BJ (cell line): ENCODE measurements around the gene AOAH. TPM values are rescaled to one million over a fixed set of nuclear protein-coding genes. Genes with fewer than 3 reads are reported as not detected.

Experiments
- CTCF ChIA-PET: fragments of 350-600 bp; formaldehyde crosslinking; extraction: SDS; loops from one replicate; lab custom pipeline; 2021; ENCODE audit warnings: antibody characterized with exemption, inconsistent platforms; lab: Yijun Ruan, JAX
- POLR2A ChIA-PET: fragments of 300-600 bp; sonication (Branson Sonifier 250); formaldehyde crosslinking; extraction: SDS; loops from one replicate; lab custom pipeline; 2021; ENCODE audit warnings: antibody characterized with exemption; lab: Charles Lee
- DNase-seq: peaks from one replicate; pipeline ENCODE4 v3.0.0-alpha.2; 2011; ENCODE audit warnings: low read depth
- H3K27me3 ChIP-seq: 2 replicates; pipeline ENCODE4 v1.6.0; 2011; ENCODE audit warnings: low read length; ENCODE audit not compliant: control insufficient read depth, insufficient read depth
- H3K36me3 ChIP-seq: 2 replicates; pipeline ENCODE4 v1.5.1; 2011; ENCODE audit warnings: low read length; ENCODE audit not compliant: control insufficient read depth, insufficient read depth
- H3K4me3 ChIP-seq: 2 replicates; pipeline ENCODE4 v1.5.1; 2011; ENCODE audit warnings: low read depth, mild to moderate bottlenecking, control low read depth, low read length
- polyA plus RNA-seq: library from polyadenylated mRNA; depleted of rRNA; stranded (reverse); fragments of >200 nt; gene quantifications from 2 replicates; pipeline ENCODE4 v1.2.3, GENCODE V29; 2011
- TF ChIP-seq, protein P1 (sequence below): IDR thresholded peaks from 2 replicates; pipeline ENCODE4 v1.5.1; 2011; ENCODE audit warnings: low read depth, mild to moderate bottlenecking, control low read depth, inconsistent platforms, low read length, moderate library complexity; ENCODE audit not compliant: insufficient read depth

Gene AOAH
- polyA plus RNA-seq, 1 experiment, result not detected

DNA sequence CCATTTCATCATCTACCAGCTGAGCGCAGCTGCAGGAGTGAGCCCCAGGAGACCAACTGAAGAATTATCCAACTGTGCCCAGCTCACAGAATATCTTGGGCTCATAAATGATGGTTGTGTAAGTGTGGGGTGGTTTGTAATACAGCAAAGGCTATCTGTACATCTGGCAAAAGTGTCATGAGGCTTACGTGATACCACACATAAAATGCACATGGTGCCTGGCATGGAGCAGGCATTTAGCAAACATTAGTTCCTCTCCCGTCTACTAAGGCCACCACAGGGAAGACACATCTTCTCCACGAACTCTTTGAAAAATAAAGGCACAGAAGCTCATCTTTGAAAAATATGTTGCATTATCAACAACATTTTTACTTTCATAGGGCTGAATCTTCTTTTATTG is 32.3 kb downstream of the AOAH start:
- TF ChIP-seq, protein P1, sequence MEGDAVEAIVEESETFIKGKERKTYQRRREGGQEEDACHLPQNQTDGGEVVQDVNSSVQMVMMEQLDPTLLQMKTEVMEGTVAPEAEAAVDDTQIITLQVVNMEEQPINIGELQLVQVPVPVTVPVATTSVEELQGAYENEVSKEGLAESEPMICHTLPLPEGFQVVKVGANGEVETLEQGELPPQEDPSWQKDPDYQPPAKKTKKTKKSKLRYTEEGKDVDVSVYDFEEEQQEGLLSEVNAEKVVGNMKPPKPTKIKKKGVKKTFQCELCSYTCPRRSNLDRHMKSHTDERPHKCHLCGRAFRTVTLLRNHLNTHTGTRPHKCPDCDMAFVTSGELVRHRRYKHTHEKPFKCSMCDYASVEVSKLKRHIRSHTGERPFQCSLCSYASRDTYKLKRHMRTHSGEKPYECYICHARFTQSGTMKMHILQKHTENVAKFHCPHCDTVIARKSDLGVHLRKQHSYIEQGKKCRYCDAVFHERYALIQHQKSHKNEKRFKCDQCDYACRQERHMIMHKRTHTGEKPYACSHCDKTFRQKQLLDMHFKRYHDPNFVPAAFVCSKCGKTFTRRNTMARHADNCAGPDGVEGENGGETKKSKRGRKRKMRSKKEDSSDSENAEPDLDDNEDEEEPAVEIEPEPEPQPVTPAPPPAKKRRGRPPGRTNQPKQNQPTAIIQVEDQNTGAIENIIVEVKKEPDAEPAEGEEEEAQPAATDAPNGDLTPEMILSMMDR, result no peak
- Histone ChIP-seq H3K36me3 (no peaks in the 10 kb centered on the region), H3K27me3 (no peaks in the 10 kb centered on the region), H3K4me3 (no peak overlapping the region)
- ChIA-PET POLR2A (no interaction called here), CTCF (interaction anchor here (0.6 to 1.3 kb wide), 2 partner anchors 8 to 1718 kb away, joined by 3 to 4 read pairs; no protein-coding TSS in a partner anchor)
- DNase-seq, result no peak

DNA sequence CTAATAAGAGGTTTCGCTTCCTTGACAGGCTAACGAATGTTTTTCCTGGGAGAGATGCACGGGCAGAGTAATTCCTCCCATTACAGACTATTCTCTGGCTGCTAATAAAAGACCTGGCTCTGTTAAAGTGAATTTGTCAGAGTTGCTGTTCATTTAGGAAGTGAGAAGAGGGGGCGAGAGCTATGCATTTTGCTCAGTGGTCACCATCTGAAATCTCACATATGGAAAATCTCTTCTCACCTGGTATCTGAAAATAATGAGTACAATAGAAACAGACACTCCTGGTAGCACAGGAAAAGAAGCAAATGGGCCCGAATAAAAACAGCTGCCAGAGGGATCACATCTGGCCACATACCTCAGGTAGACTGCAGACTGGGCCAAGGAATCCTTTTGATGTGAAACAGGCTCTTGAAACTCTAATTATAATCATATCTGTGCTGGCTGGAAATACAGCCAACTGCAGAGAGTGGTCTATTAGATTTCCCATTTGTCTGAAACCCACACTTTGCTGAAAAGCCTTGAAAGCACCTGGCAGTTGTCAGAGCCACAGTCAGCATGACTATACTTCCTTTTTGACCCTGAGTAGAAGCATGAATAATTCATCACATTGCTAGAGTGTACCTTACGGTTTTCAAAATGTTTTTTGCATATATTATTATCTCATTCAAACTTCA is 33.6 kb downstream of the AOAH start:
- CTCF ChIA-PET, result no interaction called here
- POLR2A ChIA-PET, result no interaction called here
- TF ChIP-seq, protein P1, result no peak
- Histone ChIP-seq H3K4me3 (no peak overlapping the region), H3K36me3 (no peaks in the 10 kb centered on the region), H3K27me3 (no peaks in the 10 kb centered on the region)
- DNase-seq, result no peak

DNA sequence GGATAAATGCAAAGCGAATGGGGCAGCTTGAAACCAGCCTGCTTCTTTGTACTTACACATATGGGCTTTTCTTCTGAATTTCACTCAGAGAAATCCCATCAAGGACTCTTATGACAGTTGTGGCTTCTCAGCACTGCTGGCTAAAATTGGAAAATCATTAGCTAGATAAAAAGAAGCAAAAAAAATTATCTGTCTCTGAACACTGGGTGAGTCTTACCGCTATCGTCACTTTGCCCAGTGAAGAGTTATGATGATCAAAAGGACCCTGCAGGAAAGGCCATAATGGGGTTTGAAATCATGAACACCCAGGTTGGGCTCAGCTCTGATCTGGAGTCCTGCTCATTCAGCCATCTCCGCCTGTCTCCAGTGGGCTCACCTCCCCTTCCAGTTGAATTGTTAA is 34.3 kb downstream of the AOAH start:
- DNase-seq, result no peak
- POLR2A ChIA-PET, result no interaction called here
- CTCF ChIA-PET, result interaction anchor here (1.2 kb wide), 1 partner anchor 202 kb away, joined by 3 read pairs; no protein-coding TSS in a partner anchor
- TF ChIP-seq, protein P1, result no peak
- H3K36me3 ChIP-seq, result no peaks in the 10 kb centered on the region
- H3K27me3 ChIP-seq, result no peaks in the 10 kb centered on the region
- no peak overlapping the region for H3K4me3 ChIP-seq

DNA sequence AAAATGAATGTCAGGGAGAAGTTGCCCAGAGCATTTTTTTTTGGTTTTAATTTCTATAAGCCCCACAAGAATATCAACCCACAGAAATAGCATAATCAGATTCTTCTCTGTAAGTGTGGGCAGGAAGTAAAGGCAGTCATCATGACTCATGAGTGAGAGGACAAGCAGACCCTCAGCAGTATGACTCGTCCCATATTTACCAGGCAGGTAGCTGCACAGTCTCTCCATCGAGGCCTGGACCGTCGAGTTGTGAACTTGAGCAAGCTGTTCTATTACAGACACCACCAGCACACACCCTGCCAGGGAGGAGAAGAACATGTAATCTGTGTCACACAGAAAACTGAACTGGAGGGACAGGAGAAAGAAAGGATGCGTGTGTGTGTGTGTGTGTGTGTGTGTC is 37.8 kb downstream of the AOAH start:
- CTCF ChIA-PET, result interaction anchor here (0.6 kb wide), 2 partner anchors 198 to 208 kb away, joined by 3 read pairs; no protein-coding TSS in a partner anchor
- DNase-seq, result no peak
- POLR2A ChIA-PET, result interaction anchor here (0.7 kb wide), 1 partner anchor 1622 kb away, joined by 6 read pairs; no protein-coding TSS in a partner anchor

DNA sequence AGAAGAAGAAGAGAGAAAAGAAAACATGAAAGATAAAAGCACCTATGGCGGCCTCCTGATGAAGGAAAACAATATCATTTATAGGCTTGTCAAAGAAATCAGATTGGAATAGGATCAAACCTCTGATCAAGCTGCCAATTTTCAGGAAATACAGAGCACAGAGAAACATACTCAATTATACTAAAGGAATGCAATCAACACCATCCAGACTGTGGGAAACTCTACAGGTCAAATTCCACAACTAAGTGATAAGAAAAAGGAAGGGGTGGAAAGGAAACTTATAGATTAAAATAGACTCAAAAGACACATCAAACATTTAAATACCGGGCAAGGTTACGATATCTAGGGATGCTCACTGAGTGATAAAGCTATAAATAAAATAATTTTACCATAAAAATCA is 39.3 kb downstream of the AOAH start:
- TF ChIP-seq, protein P1, result no peak
- H3K27me3 ChIP-seq, result no peaks in the 10 kb centered on the region
- H3K36me3 ChIP-seq, result no peaks in the 10 kb centered on the region
- no peak for DNase-seq
- CTCF ChIA-PET, result interaction anchor here (2.5 kb wide), 1 partner anchor 14 kb away, joined by 12 read pairs; no protein-coding TSS in a partner anchor
- no peak overlapping the region for H3K4me3 ChIP-seq
- POLR2A ChIA-PET, result no interaction called here

More for the DNA sequence above, 37.8 kb downstream of the AOAH start:
- TF ChIP-seq, protein P1, result no peak
- Histone ChIP-seq H3K4me3 (no peak overlapping the region), H3K36me3 (no peaks in the 10 kb centered on the region), H3K27me3 (no peaks in the 10 kb centered on the region)
